ENCODE data around the gene COL4A2.

COL4A2 gene

DNA sequence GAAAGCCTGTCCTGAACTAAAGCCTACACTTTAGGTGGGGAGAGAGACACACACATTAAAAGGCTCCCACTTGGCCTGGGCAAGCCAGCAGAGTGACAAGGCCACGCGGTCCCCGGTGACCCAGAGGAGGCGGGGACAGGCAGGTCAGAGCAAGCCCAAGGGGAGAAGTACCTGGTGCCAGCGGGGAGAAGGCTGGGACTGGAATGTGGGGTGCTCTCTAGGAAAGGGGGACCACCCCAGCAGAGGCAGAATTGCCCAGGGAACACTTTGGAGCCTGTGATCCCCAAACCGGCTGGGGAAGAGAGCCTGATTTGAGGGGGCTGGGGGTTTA, 172.1 kb downstream of the COL4A2 start (continued):
- TF ChIP-seq, protein P1, sequence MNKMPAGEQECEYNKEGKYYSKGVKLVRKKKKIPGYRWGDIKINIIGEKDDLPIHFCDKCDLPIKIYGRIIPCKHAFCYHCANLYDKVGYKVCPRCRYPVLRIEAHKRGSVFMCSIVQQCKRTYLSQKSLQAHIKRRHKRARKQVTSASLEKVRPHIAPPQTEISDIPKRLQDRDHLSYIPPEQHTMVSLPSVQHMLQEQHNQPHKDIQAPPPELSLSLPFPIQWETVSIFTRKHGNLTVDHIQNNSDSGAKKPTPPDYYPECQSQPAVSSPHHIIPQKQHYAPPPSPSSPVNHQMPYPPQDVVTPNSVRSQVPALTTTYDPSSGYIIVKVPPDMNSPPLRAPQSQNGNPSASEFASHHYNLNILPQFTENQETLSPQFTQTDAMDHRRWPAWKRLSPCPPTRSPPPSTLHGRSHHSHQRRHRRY (tag by site-specific recombination; IDR thresholded peaks at IDR 0.05) = no peak
- TF ChIP-seq ZFHX2 (tag by site-specific recombination; conservative IDR thresholded peaks at IDR 0.05) (no peak), ZSCAN30 (tag by site-specific recombination; IDR thresholded peaks at IDR 0.05) (no peak), ZNF596 (tag by site-specific recombination; IDR thresholded peaks at IDR 0.05) (no peak)

DNA sequence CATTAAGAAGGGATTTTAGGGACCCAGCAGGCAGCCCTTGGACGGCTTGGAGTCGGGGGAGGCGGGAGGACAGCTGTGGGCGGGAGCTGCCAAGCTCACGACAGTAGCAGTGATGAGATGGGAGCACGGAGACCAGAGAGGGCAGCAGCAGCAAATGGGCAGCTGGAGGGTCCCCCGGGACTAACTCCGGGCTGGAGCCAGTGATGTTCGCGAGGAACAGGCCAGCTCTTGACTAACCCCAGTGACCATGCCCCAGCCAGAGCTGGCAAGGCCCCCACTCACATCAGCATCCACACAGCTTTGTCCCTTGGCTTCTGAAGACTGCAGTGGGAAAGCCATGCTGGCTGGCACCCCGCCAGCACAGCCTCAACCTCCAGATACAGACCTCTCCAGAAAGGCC, 172.6 kb downstream of the COL4A2 start:
- POLR2A ChIA-PET = no interaction called here
- Histone ChIP-seq H3K27ac (ENCODE audit: extremely low read depth, low read depth, low read length) (no peak overlapping the region), H3K4me1 (ENCODE audit: control insufficient read depth, insufficient read depth, low read length) (no peaks in the 10 kb centered on the region), H3K9me3 (ENCODE audit: control insufficient read depth, insufficient read depth, low read depth, low read length) (no peaks in the 10 kb centered on the region), H3K36me3 (ENCODE audit: control insufficient read depth in 2 of 2, insufficient read depth in 1 of 2, low read length in 2 of 2) (peaks cover 0 to 35% of the 10 kb centered on the region in 2 experiments; a peak in 1 of 3 replicates), H3K4me3 (ENCODE audit: low read depth, low read length) (no peak overlapping the region)
- CTCF ChIA-PET = interaction anchor here (0.6 kb wide), 1 partner anchor 90 kb away, joined by 3 read pairs; no protein-coding TSS in a partner anchor
- no peak for TF ChIP-seq ZSCAN30 (tag by site-specific recombination; IDR thresholded peaks at IDR 0.05)
- TF ChIP-seq, protein P2, sequence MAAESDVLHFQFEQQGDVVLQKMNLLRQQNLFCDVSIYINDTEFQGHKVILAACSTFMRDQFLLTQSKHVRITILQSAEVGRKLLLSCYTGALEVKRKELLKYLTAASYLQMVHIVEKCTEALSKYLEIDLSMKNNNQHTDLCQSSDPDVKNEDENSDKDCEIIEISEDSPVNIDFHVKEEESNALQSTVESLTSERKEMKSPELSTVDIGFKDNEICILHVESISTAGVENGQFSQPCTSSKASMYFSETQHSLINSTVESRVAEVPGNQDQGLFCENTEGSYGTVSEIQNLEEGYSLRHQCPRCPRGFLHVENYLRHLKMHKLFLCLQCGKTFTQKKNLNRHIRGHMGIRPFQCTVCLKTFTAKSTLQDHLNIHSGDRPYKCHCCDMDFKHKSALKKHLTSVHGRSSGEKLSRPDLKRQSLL (tag by site-specific recombination; IDR thresholded peaks at IDR 0.05) = no peak
- TF ChIP-seq, protein P3, sequence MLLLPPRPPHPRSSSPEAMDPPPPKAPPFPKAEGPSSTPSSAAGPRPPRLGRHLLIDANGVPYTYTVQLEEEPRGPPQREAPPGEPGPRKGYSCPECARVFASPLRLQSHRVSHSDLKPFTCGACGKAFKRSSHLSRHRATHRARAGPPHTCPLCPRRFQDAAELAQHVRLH (tag by site-specific recombination; IDR thresholded peaks at IDR 0.05) = no peak
- no peak for TF ChIP-seq YY1 (tag by site-specific recombination; IDR thresholded peaks at IDR 0.05)
- TF ChIP-seq, protein P4, sequence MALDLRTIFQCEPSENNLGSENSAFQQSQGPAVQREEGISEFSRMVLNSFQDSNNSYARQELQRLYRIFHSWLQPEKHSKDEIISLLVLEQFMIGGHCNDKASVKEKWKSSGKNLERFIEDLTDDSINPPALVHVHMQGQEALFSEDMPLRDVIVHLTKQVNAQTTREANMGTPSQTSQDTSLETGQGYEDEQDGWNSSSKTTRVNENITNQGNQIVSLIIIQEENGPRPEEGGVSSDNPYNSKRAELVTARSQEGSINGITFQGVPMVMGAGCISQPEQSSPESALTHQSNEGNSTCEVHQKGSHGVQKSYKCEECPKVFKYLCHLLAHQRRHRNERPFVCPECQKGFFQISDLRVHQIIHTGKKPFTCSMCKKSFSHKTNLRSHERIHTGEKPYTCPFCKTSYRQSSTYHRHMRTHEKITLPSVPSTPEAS (tag by site-specific recombination; IDR thresholded peaks at IDR 0.05) = no peak
- TF ChIP-seq ZFP41 (tag by site-specific recombination; IDR thresholded peaks at IDR 0.05; ENCODE audit: borderline replicate concordance) = no peak
- no peak for TF ChIP-seq ZNF548 (tag by site-specific recombination; IDR thresholded peaks at IDR 0.05)
- TF ChIP-seq, protein P5, sequence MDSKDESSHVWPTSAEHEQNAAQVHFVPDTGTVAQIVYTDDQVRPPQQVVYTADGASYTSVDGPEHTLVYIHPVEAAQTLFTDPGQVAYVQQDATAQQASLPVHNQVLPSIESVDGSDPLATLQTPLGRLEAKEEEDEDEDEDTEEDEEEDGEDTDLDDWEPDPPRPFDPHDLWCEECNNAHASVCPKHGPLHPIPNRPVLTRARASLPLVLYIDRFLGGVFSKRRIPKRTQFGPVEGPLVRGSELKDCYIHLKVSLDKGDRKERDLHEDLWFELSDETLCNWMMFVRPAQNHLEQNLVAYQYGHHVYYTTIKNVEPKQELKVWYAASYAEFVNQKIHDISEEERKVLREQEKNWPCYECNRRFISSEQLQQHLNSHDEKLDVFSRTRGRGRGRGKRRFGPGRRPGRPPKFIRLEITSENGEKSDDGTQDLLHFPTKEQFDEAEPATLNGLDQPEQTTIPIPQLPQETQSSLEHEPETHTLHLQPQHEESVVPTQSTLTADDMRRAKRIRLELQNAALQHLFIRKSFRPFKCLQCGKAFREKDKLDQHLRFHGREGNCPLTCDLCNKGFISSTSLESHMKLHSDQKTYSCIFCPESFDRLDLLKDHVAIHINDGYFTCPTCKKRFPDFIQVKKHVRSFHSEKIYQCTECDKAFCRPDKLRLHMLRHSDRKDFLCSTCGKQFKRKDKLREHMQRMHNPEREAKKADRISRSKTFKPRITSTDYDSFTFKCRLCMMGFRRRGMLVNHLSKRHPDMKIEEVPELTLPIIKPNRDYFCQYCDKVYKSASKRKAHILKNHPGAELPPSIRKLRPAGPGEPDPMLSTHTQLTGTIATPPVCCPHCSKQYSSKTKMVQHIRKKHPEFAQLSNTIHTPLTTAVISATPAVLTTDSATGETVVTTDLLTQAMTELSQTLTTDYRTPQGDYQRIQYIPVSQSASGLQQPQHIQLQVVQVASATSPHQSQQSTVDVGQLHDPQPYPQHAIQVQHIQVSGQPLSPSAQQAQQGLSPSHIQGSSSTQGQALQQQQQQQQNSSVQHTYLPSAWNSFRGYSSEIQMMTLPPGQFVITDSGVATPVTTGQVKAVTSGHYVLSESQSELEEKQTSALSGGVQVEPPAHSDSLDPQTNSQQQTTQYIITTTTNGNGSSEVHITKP (tag by site-specific recombination; IDR thresholded peaks at IDR 0.05) = no peak
- TF ChIP-seq ZNF426 (tag by site-specific recombination; IDR thresholded peaks at IDR 0.05) = no peak
- TF ChIP-seq GFI1B (tag by site-specific recombination; IDR thresholded peaks at IDR 0.05) = no peak
- TF ChIP-seq ZNF558 (tag by site-specific recombination; IDR thresholded peaks at IDR 0.05) = no peak
- no peak for TF ChIP-seq ZNF292 (tag by site-specific recombination; IDR thresholded peaks at IDR 0.05; ENCODE audit: borderline replicate concordance, low read depth)
- TF ChIP-seq ZNF677 (tag by site-specific recombination; IDR thresholded peaks at IDR 0.05) = no peak
- no peak for TF ChIP-seq ZNF571 (tag by site-specific recombination; IDR thresholded peaks at IDR 0.05)
- TF ChIP-seq ZNF521 (tag by site-specific recombination; IDR thresholded peaks at IDR 0.05) = no peak
- TF ChIP-seq KLF16 (tag by site-specific recombination; IDR thresholded peaks at IDR 0.05) = no peak
- TF ChIP-seq ZNF423 (tag by site-specific recombination; IDR thresholded peaks at IDR 0.05) = no peak
- TF ChIP-seq KLF8 (tag by site-specific recombination; IDR thresholded peaks at IDR 0.05) = no peak
- TF ChIP-seq ZNF670 (tag by site-specific recombination; IDR thresholded peaks at IDR 0.05; ENCODE audit: low read depth) = no peak
